GM04503 (cell line): ENCODE measurements around the gene CDHR5.

Experiments
- DNase-seq: peaks from one replicate; pipeline ENCODE4 v3.0.0-alpha.2; 2012; ENCODE audit warnings: low read depth

CDHR5 gene

GRCh38 chr11:567011-567628 is 57.6 kb downstream of the CDHR5 start:
- DNase-seq: no peak
